HL-60 (cell line): Measurements from ENCODE around the gene FHIT.

ENCODE experiments used
- DNase-seq, 2 experiments: peaks; one replicate each; pipeline ENCODE4 v3.0.0-alpha.2; 2010 to 2020; ENCODE audit warnings: low read depth in 1 of 2, low spot score in 1 of 2
- H3K27ac ChIP-seq: fragments of 250-450 bp; sonication (Bioruptor Pico); replicated peaks from 2 replicates; pipeline ENCODE4 v1.5.1; 2020; ENCODE audit warnings: mild to moderate bottlenecking, moderate library complexity
- H3K27me3 ChIP-seq: fragments of 250-450 bp; sonication (Bioruptor Pico); 2 replicates; pipeline ENCODE4 v1.5.1; 2021; ENCODE audit warnings: mild to moderate bottlenecking, moderate library complexity; ENCODE audit not compliant: insufficient read depth, poor library complexity, severe bottlenecking
- H3K4me3 ChIP-seq: replicated peaks from 2 replicates; pipeline ENCODE4 v1.5.1; 2011; ENCODE audit warnings: mild to moderate bottlenecking, control low read depth, low read length; ENCODE audit not compliant: insufficient read depth
- GABPA ChIP-seq: IDR thresholded peaks from 2 replicates; pipeline ENCODE4 v1.6.1; 2012; ENCODE audit warnings: low read depth
- POLR2AphosphoS5 ChIP-seq: IDR thresholded peaks from 2 replicates; pipeline ENCODE4 v1.6.1; 2012; ENCODE audit warnings: low read depth
- SPI1 ChIP-seq: IDR thresholded peaks from 2 replicates; pipeline ENCODE4 v1.6.1; 2012; ENCODE audit warnings: low read depth, mild to moderate bottlenecking, borderline replicate concordance
- TF ChIP-seq, protein P1 (sequence below): IDR thresholded peaks from 2 replicates; pipeline ENCODE4 v1.6.1; 2012; ENCODE audit warnings: low read depth; ENCODE audit not compliant: insufficient replicate concordance
- TF ChIP-seq, protein P2 (sequence below): IDR thresholded peaks from one replicate; pipeline ENCODE4 v1.5.1; 2011; ENCODE audit warnings: low read length, control low read depth, inconsistent platforms; ENCODE audit not compliant: insufficient read depth

FHIT gene

DNA sequence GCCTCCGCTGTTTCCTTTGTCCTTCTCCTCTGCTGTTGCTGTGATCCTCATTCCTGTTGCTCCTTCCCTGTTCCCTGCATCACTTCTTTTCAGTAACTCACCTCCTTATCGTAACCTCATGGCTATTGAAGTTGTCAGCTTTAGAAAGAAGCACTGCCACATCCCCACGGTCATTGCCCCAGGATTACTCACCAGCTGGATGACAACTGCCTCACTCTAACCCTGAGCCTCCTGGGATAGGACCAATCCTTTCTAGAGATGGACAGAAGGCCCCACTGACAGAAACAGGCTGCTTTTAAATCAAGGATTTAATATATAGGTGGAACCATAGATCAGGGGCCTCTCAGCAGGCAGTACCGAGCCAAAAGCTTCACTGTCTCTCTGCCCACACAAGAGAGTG is 4.1 kb downstream of the FHIT start:
- TF ChIP-seq GABPA (no peak), SPI1 (no peak), POLR2AphosphoS5 (no peak)
- TF ChIP-seq, protein P1, sequence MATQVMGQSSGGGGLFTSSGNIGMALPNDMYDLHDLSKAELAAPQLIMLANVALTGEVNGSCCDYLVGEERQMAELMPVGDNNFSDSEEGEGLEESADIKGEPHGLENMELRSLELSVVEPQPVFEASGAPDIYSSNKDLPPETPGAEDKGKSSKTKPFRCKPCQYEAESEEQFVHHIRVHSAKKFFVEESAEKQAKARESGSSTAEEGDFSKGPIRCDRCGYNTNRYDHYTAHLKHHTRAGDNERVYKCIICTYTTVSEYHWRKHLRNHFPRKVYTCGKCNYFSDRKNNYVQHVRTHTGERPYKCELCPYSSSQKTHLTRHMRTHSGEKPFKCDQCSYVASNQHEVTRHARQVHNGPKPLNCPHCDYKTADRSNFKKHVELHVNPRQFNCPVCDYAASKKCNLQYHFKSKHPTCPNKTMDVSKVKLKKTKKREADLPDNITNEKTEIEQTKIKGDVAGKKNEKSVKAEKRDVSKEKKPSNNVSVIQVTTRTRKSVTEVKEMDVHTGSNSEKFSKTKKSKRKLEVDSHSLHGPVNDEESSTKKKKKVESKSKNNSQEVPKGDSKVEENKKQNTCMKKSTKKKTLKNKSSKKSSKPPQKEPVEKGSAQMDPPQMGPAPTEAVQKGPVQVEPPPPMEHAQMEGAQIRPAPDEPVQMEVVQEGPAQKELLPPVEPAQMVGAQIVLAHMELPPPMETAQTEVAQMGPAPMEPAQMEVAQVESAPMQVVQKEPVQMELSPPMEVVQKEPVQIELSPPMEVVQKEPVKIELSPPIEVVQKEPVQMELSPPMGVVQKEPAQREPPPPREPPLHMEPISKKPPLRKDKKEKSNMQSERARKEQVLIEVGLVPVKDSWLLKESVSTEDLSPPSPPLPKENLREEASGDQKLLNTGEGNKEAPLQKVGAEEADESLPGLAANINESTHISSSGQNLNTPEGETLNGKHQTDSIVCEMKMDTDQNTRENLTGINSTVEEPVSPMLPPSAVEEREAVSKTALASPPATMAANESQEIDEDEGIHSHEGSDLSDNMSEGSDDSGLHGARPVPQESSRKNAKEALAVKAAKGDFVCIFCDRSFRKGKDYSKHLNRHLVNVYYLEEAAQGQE, result no peak
- TF ChIP-seq, protein P2, sequence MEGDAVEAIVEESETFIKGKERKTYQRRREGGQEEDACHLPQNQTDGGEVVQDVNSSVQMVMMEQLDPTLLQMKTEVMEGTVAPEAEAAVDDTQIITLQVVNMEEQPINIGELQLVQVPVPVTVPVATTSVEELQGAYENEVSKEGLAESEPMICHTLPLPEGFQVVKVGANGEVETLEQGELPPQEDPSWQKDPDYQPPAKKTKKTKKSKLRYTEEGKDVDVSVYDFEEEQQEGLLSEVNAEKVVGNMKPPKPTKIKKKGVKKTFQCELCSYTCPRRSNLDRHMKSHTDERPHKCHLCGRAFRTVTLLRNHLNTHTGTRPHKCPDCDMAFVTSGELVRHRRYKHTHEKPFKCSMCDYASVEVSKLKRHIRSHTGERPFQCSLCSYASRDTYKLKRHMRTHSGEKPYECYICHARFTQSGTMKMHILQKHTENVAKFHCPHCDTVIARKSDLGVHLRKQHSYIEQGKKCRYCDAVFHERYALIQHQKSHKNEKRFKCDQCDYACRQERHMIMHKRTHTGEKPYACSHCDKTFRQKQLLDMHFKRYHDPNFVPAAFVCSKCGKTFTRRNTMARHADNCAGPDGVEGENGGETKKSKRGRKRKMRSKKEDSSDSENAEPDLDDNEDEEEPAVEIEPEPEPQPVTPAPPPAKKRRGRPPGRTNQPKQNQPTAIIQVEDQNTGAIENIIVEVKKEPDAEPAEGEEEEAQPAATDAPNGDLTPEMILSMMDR, result no peak
- H3K27ac ChIP-seq, result no peak overlapping the region

DNA sequence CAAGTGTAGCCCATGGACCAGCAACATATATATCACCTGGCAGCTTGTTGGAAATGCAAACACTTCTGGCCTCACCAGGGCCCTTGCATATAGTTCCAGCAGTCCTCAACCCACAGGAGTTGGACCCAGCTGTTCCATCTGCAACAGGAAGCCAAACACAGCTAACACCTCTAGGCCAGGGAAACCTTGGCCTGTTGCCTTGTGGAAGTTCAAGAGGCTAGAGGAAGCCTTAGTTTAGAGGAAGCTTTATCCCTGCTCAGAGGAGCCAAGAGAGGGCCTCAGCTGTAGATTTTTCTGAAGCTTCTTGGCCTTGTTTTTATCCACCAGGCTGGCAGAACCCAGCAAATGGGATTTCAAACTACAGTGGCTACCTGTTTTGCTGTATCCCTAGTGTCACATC is 11.4 kb downstream of the FHIT start:
- Histone ChIP-seq H3K27me3 (no peaks in the 10 kb centered on the region), H3K4me3 (no peak overlapping the region), H3K27ac (no peak overlapping the region)
- TF ChIP-seq, protein P1, result no peak
- TF ChIP-seq SPI1 (no peak), POLR2AphosphoS5 (no peak)
- TF ChIP-seq, protein P2, result no peak
- no peak for DNase-seq

More for the DNA sequence above, 4.1 kb downstream of the FHIT start:
- no peak for DNase-seq
- no peaks in the 10 kb centered on the region for H3K27me3 ChIP-seq
- no peak overlapping the region for H3K4me3 ChIP-seq

DNA sequence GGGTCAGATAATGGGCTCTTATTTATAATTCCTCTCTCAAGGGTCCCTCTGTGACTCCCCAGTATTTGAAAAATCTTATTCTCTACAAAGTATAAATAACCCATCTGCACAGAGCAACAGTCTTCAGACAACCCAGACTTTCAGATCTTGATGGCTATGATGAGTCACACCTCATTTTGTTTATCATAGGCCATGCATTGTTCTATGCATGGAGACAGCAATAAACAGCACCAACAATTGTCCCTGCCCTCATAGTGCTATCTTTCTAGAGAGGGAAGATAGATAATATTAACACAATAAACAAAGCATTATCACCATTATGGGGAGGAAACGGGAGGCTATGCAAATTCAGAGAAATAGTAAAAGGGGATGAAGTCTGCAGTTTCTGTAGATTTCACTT is 13.4 kb downstream of the FHIT start:
- no peak overlapping the region for H3K27ac ChIP-seq
- H3K4me3 ChIP-seq, result no peak overlapping the region
- DNase-seq, result no peak
- H3K27me3 ChIP-seq, result no peaks in the 10 kb centered on the region
- TF ChIP-seq, protein P1, result no peak
- no peak for TF ChIP-seq POLR2AphosphoS5
- TF ChIP-seq SPI1, result no peak
- TF ChIP-seq GABPA, result no peak
- TF ChIP-seq, protein P2, result no peak
